CD4-positive, alpha-beta T cell (primary cell): ENCODE data around the gene LHX4. TPM values are rescaled to one million over a fixed set of nuclear protein-coding genes. Genes with fewer than 3 reads are reported as not detected.

ENCODE experiments used
- ATAC-seq: fragments of 200-7000 bp; cut with Tn5 transposase; one replicate; pipeline ENCODE4 v1.10.0; 2022; ENCODE audit warnings: mild to moderate bottlenecking; ENCODE audit not compliant: poor library complexity
- CTCF ChIA-PET: fragments of 350-600 bp; sonication (Branson Sonifier 250); formaldehyde crosslinking; loops from one replicate; lab custom pipeline; 2021; ENCODE audit warnings: antibody characterized with exemption, inconsistent platforms; lab: Charles Lee
- POLR2A ChIA-PET: fragments of 350-600 bp; sonication (Branson Sonifier 250); formaldehyde crosslinking; loops from one replicate; lab custom pipeline; 2021; ENCODE audit warnings: antibody characterized with exemption, inconsistent platforms; lab: Charles Lee
- DNase-seq, 14 experiments: peaks; one replicate each; pipeline ENCODE4 v3.0.0-alpha.2; 2013 to 2020; ENCODE audit warnings: mixed read lengths in 2 of 14
- H3K27ac ChIP-seq, 2 donors: one replicate each; pipeline versions ENCODE4 v1.5.1 to v1.7.0; 2013; ENCODE audit warnings: low read length in 2 of 2, low read depth in 1 of 2, mild to moderate bottlenecking in 1 of 2
- H3K27me3 ChIP-seq, 2 experiments: 1 replicate in 1 of 2; 2 replicates in 1 of 2; pipeline versions ENCODE4 v1.6.1 to v1.7.0; 2013; ENCODE audit warnings: low read length in 2 of 2, control low read depth in 1 of 2, mild to moderate bottlenecking in 1 of 2, moderate library complexity in 1 of 2; ENCODE audit not compliant: insufficient read depth in 2 of 2, control insufficient read depth in 1 of 2
- H3K36me3 ChIP-seq: one replicate; pipeline ENCODE4 v1.6.1; 2013; ENCODE audit warnings: low read length, control low read depth; ENCODE audit not compliant: insufficient read depth
- H3K4me1 ChIP-seq: one replicate; pipeline ENCODE4 v1.6.1; 2013; ENCODE audit warnings: low read length, control low read depth; ENCODE audit not compliant: insufficient read depth
- H3K4me3 ChIP-seq: one replicate; pipeline ENCODE4 v1.5.1; 2013; ENCODE audit warnings: mild to moderate bottlenecking, low read length, moderate library complexity
- H3K9me3 ChIP-seq, 2 experiments: 1 replicate in 1 of 2; 2 replicates in 1 of 2; pipeline versions ENCODE4 v1.6.1 to v1.7.0; 2013; ENCODE audit warnings: low read length in 2 of 2, mild to moderate bottlenecking in 2 of 2, control low read depth in 1 of 2, moderate library complexity in 1 of 2; ENCODE audit not compliant: control insufficient read depth in 1 of 2, insufficient read depth in 1 of 2
- H3K27ac Mint-ChIP-seq: one replicate; pipeline ENCODE4 v1.8.0; 2020; ENCODE audit warnings: mixed read lengths
- H3K27me3 Mint-ChIP-seq: one replicate; pipeline ENCODE4 v1.8.0; 2021; ENCODE audit warnings: mixed read lengths
- H3K36me3 Mint-ChIP-seq: one replicate; pipeline ENCODE4 v1.8.0; 2021; ENCODE audit warnings: low read depth, mixed read lengths
- H3K4me1 Mint-ChIP-seq: one replicate; pipeline ENCODE4 v1.8.0; 2021; ENCODE audit warnings: low read depth, mixed read lengths
- H3K4me3 Mint-ChIP-seq: one replicate; pipeline ENCODE4 v1.8.0; 2020; ENCODE audit warnings: mild to moderate bottlenecking, mixed read lengths
- H3K9me3 Mint-ChIP-seq: one replicate; pipeline ENCODE4 v1.8.0; 2020; ENCODE audit warnings: mixed read lengths
- CTCF ChIP-seq: fragments of 200-600 bp; IDR thresholded peaks from one replicate; pipeline ENCODE4 v1.8.0; 2022; ENCODE audit warnings: antibody characterized with exemption, mild to moderate bottlenecking
- intact Hi-C, 2 experiments: fragments of 100-400 bp; cut with DNase I in 1 of 2; cut with micrococcal nuclease in 1 of 2; formaldehyde crosslinking; loops; one replicate each; pipeline versions ENCODE4 v1.15.1 to v1.9.0; 2023 to 2025; cut with DNase I, micrococcal nuclease
- total RNA-seq, 174 experiments: library from RNA in 2 of 174; stranded (reverse) in 2 of 174; gene quantifications; one replicate each; pipeline ENCODE4 v1.2.3 and lab custom pipeline; 2021 to 2026

The LHX4 gene
- total RNA-seq, 2 experiments from 2014 or later = 0.03 TPM; not detected in 1

GRCh38 chr1:180239145-180240096, 9.4 kb downstream of the LHX4 start:
- DNase-seq = no peak
- Mint-ChIP-seq H3K27ac (no peak overlapping the region), H3K4me1 (peaks cover 21% of the 10 kb centered on the region), H3K27me3 (peaks cover 93% of the 10 kb centered on the region), H3K36me3 (no peaks in the 10 kb centered on the region), H3K9me3 (no peaks in the 10 kb centered on the region), H3K4me3 (no peak overlapping the region)
- Histone ChIP-seq H3K36me3 (no peaks in the 10 kb centered on the region), H3K4me3 (no peak overlapping the region), H3K27me3 (peaks cover 58 to 71% of the 10 kb centered on the region in 2 experiments), H3K9me3 (peaks cover 0 to 13% of the 10 kb centered on the region in 2 experiments), H3K27ac (no peak overlapping the region), H3K4me1 (peaks cover 20% of the 10 kb centered on the region)
- ChIA-PET POLR2A (interaction anchor here (0.6 kb wide), 1 partner anchor 48 kb away, joined by 3 read pairs; no protein-coding TSS in a partner anchor), CTCF (no interaction called here)
- no peak for TF ChIP-seq CTCF
- intact Hi-C loops = no loop called here
- ATAC-seq = no peak

DNA sequence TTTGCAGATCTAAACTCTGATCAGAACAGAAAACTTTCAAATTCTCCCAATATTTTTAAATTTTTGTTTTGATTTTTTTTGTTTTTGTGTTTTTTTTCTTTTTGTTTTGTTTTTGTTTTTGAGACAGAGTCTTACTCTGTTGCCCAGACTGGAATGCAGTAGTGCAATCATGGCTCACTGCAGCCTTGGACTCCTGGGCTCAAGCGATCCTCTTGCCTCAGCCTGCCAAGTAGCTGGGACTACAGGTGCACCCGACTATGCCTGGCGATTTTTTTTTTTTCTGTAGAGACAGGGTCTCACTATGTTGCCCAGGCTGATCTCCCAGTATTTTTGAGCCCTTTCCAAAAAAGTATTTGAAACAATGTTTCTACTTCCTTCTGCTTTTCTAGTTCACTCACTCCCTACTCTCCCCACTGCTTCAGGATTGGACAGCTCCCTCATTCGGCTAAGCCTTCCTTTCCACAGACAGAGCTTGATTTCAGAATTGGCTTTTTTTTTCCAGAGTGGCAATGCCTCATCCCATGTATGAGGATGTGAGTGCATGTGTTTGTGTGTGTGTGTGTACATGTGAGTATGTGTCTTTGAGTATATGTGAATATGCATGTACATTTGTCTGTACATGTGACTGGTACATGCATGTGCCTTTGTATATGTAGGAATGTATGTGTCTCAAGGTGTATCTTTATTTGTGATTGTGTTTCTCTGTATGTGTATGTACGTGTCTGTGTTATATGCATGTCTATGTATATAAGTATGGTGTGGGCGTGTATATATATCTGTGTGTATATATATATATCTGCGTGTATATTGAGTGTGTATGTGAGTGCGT, 11.9 kb downstream of the LHX4 start:
- ChIA-PET POLR2A (no interaction called here), CTCF (interaction anchor here (0.7 kb wide), 1 partner anchor 28 kb away, joined by 3 read pairs; no protein-coding TSS in a partner anchor)
- Mint-ChIP-seq H3K4me3 (no peak overlapping the region), H3K27me3 (peaks cover 86% of the 10 kb centered on the region), H3K9me3 (no peaks in the 10 kb centered on the region), H3K36me3 (no peaks in the 10 kb centered on the region), H3K4me1 (peaks cover 3% of the 10 kb centered on the region), H3K27ac (no peak overlapping the region)
- Histone ChIP-seq H3K9me3 (no peaks in the 10 kb centered on the region), H3K27ac (no peak overlapping the region), H3K4me3 (no peak overlapping the region), H3K4me1 (no peaks in the 10 kb centered on the region), H3K36me3 (no peaks in the 10 kb centered on the region), H3K27me3 (peaks cover 41 to 46% of the 10 kb centered on the region in 2 experiments)
- ATAC-seq (no peak), DNase-seq (no peak)
- intact Hi-C loops = no loop called here
- no peak for TF ChIP-seq CTCF

DNA sequence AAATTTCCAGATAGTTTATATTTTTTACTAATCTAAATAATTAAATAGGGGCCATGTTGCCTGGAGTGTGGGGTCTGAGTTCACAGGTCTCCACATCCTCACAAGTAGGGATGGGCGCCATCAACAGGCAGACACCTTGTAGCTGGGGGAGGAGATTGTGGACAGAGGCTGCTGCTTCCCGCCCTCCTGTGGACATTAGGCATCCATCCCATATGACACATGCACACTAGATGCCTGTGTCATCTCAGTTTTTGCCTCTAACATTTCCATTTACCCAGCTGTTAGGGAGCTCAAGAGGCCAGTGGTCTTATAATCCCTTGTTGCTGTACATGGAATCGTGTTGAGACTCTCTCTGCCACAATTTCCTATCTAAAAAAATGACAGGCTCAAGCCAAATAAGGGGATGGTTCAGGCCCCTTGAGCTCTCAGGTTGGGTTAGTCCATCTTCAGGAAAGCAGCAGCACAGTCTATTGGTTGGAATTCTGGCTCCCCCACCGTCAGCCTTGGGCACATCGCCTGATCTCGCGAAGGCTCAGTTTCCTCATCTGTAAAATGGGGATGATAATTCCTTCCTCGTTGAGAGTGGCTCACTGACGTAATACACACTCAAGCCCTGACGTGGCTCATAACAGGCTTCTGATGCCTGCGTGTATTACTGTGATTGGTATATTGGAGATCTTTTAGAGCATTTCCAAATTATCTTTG, 13.6 kb downstream of the LHX4 start:
- intact Hi-C loops = no loop called here
- TF ChIP-seq CTCF = no peak
- Mint-ChIP-seq H3K36me3 (no peaks in the 10 kb centered on the region), H3K27me3 (peaks cover 75% of the 10 kb centered on the region), H3K4me1 (no peaks in the 10 kb centered on the region), H3K9me3 (no peaks in the 10 kb centered on the region), H3K4me3 (no peak overlapping the region), H3K27ac (no peak overlapping the region)
- ATAC-seq (no peak), DNase-seq (no peak)
- no peaks in the 10 kb centered on the region for H3K9me3 ChIP-seq
- no peak overlapping the region for H3K4me3 ChIP-seq
- no peak overlapping the region for H3K27ac ChIP-seq
- ChIA-PET CTCF (no interaction called here), POLR2A (no interaction called here)
- H3K36me3 ChIP-seq = no peaks in the 10 kb centered on the region
- peaks cover 28 to 34% of the 10 kb centered on the region in 2 experiments for H3K27me3 ChIP-seq
- no peaks in the 10 kb centered on the region for H3K4me1 ChIP-seq
